ENCODE results near the gene TMEM59.

The TMEM59 gene

GRCh38 chr1:53992085-53992874 lies 60.7 kb downstream of the TMEM59 start:
- in situ Hi-C loops (cut with MboI; ENCODE audit: low sequenced_read_pairs): no loop called here

DNA sequence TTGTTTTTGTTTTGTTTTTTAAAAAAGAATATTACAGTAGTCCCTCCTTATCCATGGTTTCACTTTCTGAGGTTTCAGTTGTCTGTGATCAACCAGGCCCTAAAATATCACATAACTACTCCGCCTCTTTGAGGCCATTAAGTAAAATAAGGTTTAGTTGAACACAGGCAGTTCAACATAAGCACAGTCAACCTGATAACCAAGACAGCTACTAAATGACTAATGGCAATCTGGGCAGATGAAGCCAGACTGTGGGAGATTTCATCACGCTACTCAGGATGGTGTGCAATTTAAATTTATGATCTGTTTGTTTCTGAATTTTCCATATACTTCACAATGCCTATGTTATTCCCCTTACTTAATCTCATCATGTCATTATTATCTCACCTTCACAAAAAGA lies 65.1 kb downstream of the TMEM59 start:
- in situ Hi-C loops (cut with MboI; ENCODE audit: low sequenced_read_pairs): no loop called here

DNA sequence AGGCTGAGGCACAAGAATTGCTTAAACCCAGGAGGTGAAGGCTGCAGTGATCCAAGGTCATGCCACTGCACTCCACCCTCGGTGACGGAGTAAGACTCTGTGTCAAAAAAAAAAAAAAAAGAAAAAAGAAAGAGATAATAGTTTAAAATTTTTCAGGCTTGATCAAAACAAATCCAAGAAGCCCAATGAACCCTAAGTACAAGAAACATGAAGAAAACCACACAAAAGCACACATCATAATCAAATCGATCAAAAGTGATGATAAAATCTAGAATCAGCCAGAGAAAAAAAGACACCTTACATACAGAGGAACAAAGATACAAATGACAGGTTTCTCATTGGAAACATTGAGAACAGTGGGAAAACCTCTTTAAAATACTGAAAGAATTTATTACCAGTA lies 66.5 kb downstream of the TMEM59 start:
- in situ Hi-C loops (cut with MboI; ENCODE audit: low sequenced_read_pairs): no loop called here

DNA sequence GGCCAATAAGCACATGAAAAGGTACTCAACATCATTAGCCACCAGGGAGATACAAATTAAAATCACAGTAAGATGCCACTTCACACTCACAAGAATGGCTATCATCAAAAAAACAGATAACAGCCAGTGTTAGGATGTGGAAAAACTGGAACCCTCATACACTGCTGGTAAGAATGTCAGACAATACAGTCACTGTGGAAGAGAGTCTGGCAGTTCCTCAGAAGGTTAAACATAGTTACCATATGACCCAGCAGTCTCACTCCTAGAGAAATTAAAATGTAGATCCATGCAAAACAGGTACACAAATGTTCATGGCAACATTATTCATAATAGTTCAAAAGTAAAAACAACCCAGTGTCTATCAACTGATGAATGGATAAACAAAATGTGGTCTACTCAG lies 68.3 kb downstream of the TMEM59 start:
- in situ Hi-C loops (cut with MboI; ENCODE audit: low sequenced_read_pairs): no loop called here

- in situ Hi-C loops (cut with MboI; ENCODE audit: low sequenced_read_pairs): no loop called here
Observed at GRCh38 chr1:53982763-53983104, 70.3 kb downstream of the TMEM59 start.

- in situ Hi-C loops (cut with MboI; ENCODE audit: low sequenced_read_pairs): no loop called here
Observed at GRCh38 chr1:53982034-53982762, 70.8 kb downstream of the TMEM59 start.

DNA sequence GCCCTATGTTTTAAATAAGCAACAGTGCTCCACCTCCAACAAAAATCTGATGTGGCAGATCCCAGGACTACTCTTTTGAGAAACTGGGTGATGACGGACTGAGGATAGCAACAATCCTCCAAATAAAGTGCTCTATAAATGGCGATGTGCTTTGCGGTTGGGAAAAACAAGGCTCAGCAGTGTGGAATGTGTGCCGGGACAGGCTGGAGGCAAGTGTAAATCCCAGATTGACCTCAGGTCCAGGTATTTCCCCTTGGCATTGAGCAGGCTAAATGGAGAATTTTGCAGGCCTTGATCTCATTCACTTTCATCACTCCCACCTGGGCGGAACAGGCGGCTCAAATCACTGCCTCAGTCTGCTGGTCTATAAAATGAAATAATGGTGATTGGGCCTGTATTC lies 71.8 kb downstream of the TMEM59 start:
- in situ Hi-C loops (cut with MboI; ENCODE audit: low sequenced_read_pairs): no loop called here

- in situ Hi-C loops (cut with MboI; ENCODE audit: low sequenced_read_pairs): no loop called here
Observed at GRCh38 chr1:53979712-53980450, 73.1 kb downstream of the TMEM59 start.

Measured in HL-60/S4 treated with phorbol 12-myristate 13-acetate at 8.2 ng/mL for 4 days and 3 days (cell line).